Esophagus muscularis mucosa (tissue), 4 donors: ENCODE results near the gene WBP2. TPM values are rescaled to one million over a fixed set of nuclear protein-coding genes. Genes with fewer than 3 reads are reported as not detected.

Experiments used
- DNase-seq: peaks from one replicate; pipeline ENCODE4 v3.0.0-alpha.2; 2017; ENCODE audit errors: extremely low spot score
- H3K27ac ChIP-seq, 4 donors: fragments of 200-600 bp; sonication (generic); replicated peaks in 1 of 4; 1 replicate in 3 of 4; 2 replicates in 1 of 4; pipeline ENCODE4 v1.5.1; 2016 to 2019; ENCODE audit warnings: mild to moderate bottlenecking in 1 of 4
- H3K27me3 ChIP-seq, 4 donors: fragments of 200-600 bp; sonication (generic); one replicate each; pipeline versions ENCODE4 v1.5.1 to v1.6.0; 2016 to 2019
- H3K36me3 ChIP-seq, 4 donors: fragments of 200-600 bp; sonication (generic); one replicate each; pipeline ENCODE4 v1.5.1; 2016 to 2019
- H3K4me1 ChIP-seq, 4 donors: fragments of 200-600 bp; sonication (generic); one replicate each; pipeline ENCODE4 v1.5.1; 2016 to 2019
- H3K4me3 ChIP-seq, 4 donors: fragments of 200-600 bp; sonication (generic); 1 replicate in 2 of 4; 2 replicates in 2 of 4; pipeline ENCODE4 v1.5.1; 2016 to 2019; ENCODE audit warnings: mild to moderate bottlenecking in 4 of 4, moderate library complexity in 1 of 4
- H3K9me3 ChIP-seq, 4 donors: fragments of 200-600 bp; sonication (generic); 1 replicate in 3 of 4; 2 replicates in 1 of 4; pipeline ENCODE4 v1.5.1; 2016 to 2019
- CTCF ChIP-seq, 3 experiments: fragments of 200-600 bp in 2 of 3; fragments of 450-650 bp in 1 of 3; sonication (generic) in 2 of 3; IDR thresholded peaks; one replicate each; pipeline ENCODE4 v1.5.1; 2017 to 2019; ENCODE audit warnings: antibody characterized with exemption in 3 of 3, mild to moderate bottlenecking in 2 of 3, moderate library complexity in 1 of 3
- EP300 ChIP-seq: sonication (generic); formaldehyde crosslinking; IDR thresholded peaks from one replicate; pipeline ENCODE4 v1.6.1; 2017; ENCODE audit warnings: antibody characterized with exemption
- POLR2A ChIP-seq: fragments of 450-650 bp; IDR thresholded peaks from one replicate; pipeline ENCODE4 v1.6.1; 2017; ENCODE audit warnings: antibody characterized with exemption, moderate library complexity, mild to moderate bottlenecking, low read depth
- POLR2AphosphoS5 ChIP-seq, 2 donors: sonication (generic); formaldehyde crosslinking; IDR thresholded peaks; one replicate each; pipeline ENCODE4 v1.6.1; 2017; ENCODE audit warnings: antibody characterized with exemption in 2 of 2
- WGBS: methylation state at CpG from one replicate; pipeline ENCODE4 v1.1.5; 2018; 5-methylcytosine and 5-hydroxymethylcytosine counted together
- intact Hi-C: fragments of 100-400 bp; cut with DNase I; formaldehyde crosslinking; loops from one replicate; pipeline ENCODE4 v1.15.1; 2023
- total RNA-seq, 4 donors: library from RNA; depleted of rRNA; stranded (reverse); fragments of >200 nt; gene quantifications; one replicate each; pipeline versions ENCODE4 v1.1.0 to v1.2.1, GENCODE V29; 2016

The WBP2 gene
- total RNA-seq, 4 donors from 2014 or later, result 48.2 to 95.8 (median 85.2) TPM

- intact Hi-C loops, result no loop called here
- peaks cover 33 to 57% (median 56%) of the 10 kb centered on the region in 4 donors for H3K36me3 ChIP-seq
Observed at GRCh38 chr17:75899767-75900468, 44.8 kb upstream of the WBP2 start.

GRCh38 chr17:75899353-75899752 is 44.2 kb upstream of the WBP2 start:
- Histone ChIP-seq H3K27me3 (no peaks in the 10 kb centered on the region), H3K9me3 (no peaks in the 10 kb centered on the region), H3K27ac (no peak overlapping the region), H3K36me3 (peaks cover 33 to 57% (median 56%) of the 10 kb centered on the region in 4 donors), H3K4me3 (no peak overlapping the region), H3K4me1 (peaks cover 29 to 48% (median 44%) of the 10 kb centered on the region in 4 donors)
- DNase-seq, result no peak
- TF ChIP-seq CTCF (IDR thresholded peaks at IDR 0.05) (no peak), POLR2A (no peak), POLR2AphosphoS5 (IDR thresholded peaks at IDR 0.05) (no peak), EP300 (no peak)
- intact Hi-C loops, result no loop called here
- 96% methylated on average over 13 of the region's 13 CpGs for WGBS

More at GRCh38 chr17:75899767-75900468, 44.8 kb upstream of the WBP2 start:
- no peak overlapping the region for H3K4me3 ChIP-seq
- no peaks in the 10 kb centered on the region for H3K27me3 ChIP-seq
- TF ChIP-seq POLR2AphosphoS5 (IDR thresholded peaks at IDR 0.05), result no peak
- no peak for TF ChIP-seq EP300
- TF ChIP-seq CTCF (IDR thresholded peaks at IDR 0.05), result no peak
- TF ChIP-seq POLR2A, result peak; percentile 6
- H3K4me1 ChIP-seq, result peaks cover 23 to 44% (median 39%) of the 10 kb centered on the region in 4 donors
- no peak for DNase-seq
- WGBS, result 82% methylated on average over 14 of the region's 23 CpGs
- no peaks in the 10 kb centered on the region for H3K9me3 ChIP-seq
- no peak overlapping the region for H3K27ac ChIP-seq

GRCh38 chr17:75898791-75899190 is 43.7 kb upstream of the WBP2 start:
- no peaks in the 10 kb centered on the region for H3K27me3 ChIP-seq
- peaks cover 33 to 57% (median 56%) of the 10 kb centered on the region in 4 donors for H3K36me3 ChIP-seq
- no peak for TF ChIP-seq EP300
- TF ChIP-seq POLR2A, result no peak
- TF ChIP-seq POLR2AphosphoS5 (IDR thresholded peaks at IDR 0.05), result no peak
- TF ChIP-seq CTCF (IDR thresholded peaks at IDR 0.05), result no peak
- intact Hi-C loops, result no loop called here
- no peaks in the 10 kb centered on the region for H3K9me3 ChIP-seq
- H3K27ac ChIP-seq, result no peak overlapping the region
- H3K4me1 ChIP-seq, result peaks cover 28 to 48% (median 44%) of the 10 kb centered on the region in 4 donors
- no peak for DNase-seq
- 85% methylated on average over 13 of the region's 16 CpGs for whole genome bisulfite sequencing
- H3K4me3 ChIP-seq, result no peak overlapping the region

- intact Hi-C loops, result no loop called here
- peaks cover 33 to 56% (median 53%) of the 10 kb centered on the region in 4 donors for H3K36me3 ChIP-seq
- no peak for DNase-seq
Observed at GRCh38 chr17:75898065-75898464, 42.9 kb upstream of the WBP2 start.

More at GRCh38 chr17:75898065-75898464, 42.9 kb upstream of the WBP2 start:
- Histone ChIP-seq H3K9me3 (no peaks in the 10 kb centered on the region), H3K4me1 (peaks cover 25 to 48% (median 43%) of the 10 kb centered on the region in 4 donors), H3K27me3 (no peaks in the 10 kb centered on the region), H3K4me3 (no peak overlapping the region), H3K27ac (peak overlapping the region; percentile 89 to 98 (median 96))
- WGBS, result 87% methylated on average over 8 of the region's 8 CpGs
- TF ChIP-seq EP300 (no peak), POLR2AphosphoS5 (IDR thresholded peaks at IDR 0.05) (no peak), POLR2A (no peak), CTCF (IDR thresholded peaks at IDR 0.05) (no peak)
